ENCODE results near the gene ERH.

The ERH gene

DNA sequence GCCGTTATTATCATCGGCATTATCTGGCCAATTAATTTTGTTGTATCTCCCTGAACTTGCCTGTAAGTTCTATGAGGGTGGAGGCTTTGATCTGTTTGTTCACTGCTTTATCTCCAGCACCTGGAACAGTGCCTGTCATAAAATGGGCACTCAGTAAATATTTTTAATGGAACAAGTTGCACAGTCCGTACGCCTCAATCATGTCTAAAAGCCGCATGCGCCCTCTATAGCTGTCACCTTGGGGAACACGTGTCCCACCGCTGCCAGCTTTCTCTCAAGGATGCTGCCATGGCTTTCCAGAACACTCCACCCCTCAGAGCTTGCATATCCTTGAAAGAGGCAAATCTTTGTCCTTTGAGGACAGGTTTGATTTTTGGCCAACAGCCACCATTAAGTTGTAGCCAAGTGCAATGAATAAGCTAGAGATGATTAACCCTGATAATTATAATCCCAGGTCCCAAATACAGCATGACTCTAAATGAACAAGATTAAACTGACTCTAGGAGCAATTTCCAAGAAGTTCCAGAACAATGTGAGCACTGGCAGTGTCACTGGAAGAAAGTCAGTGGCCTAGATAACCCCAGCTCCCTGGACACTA is 55.1 kb downstream of the ERH start:
- Mint-ChIP-seq H3K27ac (no peak overlapping the region), H3K9me3 (no peaks in the 10 kb centered on the region), H3K4me1 (ENCODE audit: low read depth) (no peaks in the 10 kb centered on the region), H3K36me3 (ENCODE audit: low read depth) (no peaks in the 10 kb centered on the region), H3K4me3 (no peak overlapping the region), H3K27me3 (peaks cover 21% of the 10 kb centered on the region)
- intact Hi-C loops (cut with micrococcal nuclease), result loop anchor here (10.0 kb wide), 1 partner anchor 98 kb away; no protein-coding TSS in a partner anchor

GRCh38 chr14:69339426-69339825 is 58.7 kb downstream of the ERH start:
- intact Hi-C loops (cut with micrococcal nuclease), result no loop called here
- no peaks in the 10 kb centered on the region for H3K9me3 Mint-ChIP-seq
- H3K36me3 Mint-ChIP-seq (ENCODE audit: low read depth), result no peaks in the 10 kb centered on the region
- H3K4me3 Mint-ChIP-seq, result no peak overlapping the region
- H3K4me1 Mint-ChIP-seq (ENCODE audit: low read depth), result peaks cover 9% of the 10 kb centered on the region
- H3K27me3 Mint-ChIP-seq, result peaks cover 19% of the 10 kb centered on the region
- no peak overlapping the region for H3K27ac Mint-ChIP-seq

DNA sequence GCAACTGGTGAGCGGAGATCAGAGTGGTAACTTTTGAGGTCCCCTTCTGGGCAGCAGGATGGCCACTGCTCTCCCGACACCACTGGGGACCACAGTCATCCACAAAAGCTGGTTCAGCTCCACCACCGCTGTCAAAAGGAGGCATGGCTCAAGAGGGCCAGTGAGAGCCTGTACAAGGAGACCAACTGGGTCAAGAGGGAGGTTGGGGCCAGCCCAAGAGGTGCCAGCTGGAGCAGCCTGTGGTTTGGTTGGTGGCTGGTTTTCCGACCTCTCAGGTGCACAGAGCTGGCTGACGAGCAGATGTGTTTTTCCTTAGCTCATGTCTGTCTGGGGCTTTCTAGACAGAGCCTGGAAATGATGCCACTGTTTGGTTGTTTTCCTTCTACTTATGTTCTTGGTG is 60.1 kb downstream of the ERH start:
- Mint-ChIP-seq H3K4me3 (no peak overlapping the region), H3K4me1 (ENCODE audit: low read depth) (peaks cover 9% of the 10 kb centered on the region), H3K27me3 (peaks cover 26% of the 10 kb centered on the region), H3K36me3 (ENCODE audit: low read depth) (no peaks in the 10 kb centered on the region), H3K27ac (no peak overlapping the region), H3K9me3 (no peaks in the 10 kb centered on the region)
- intact Hi-C loops (cut with micrococcal nuclease), result no loop called here

GRCh38 chr14:69335371-69335771 is 62.7 kb downstream of the ERH start:
- peaks cover 24% of the 10 kb centered on the region for H3K27me3 Mint-ChIP-seq
- no peaks in the 10 kb centered on the region for H3K36me3 Mint-ChIP-seq (ENCODE audit: low read depth)
- H3K4me3 Mint-ChIP-seq, result no peak overlapping the region
- no peak overlapping the region for H3K27ac Mint-ChIP-seq
- H3K4me1 Mint-ChIP-seq (ENCODE audit: low read depth), result peaks cover 9% of the 10 kb centered on the region
- intact Hi-C loops (cut with micrococcal nuclease), result no loop called here
- H3K9me3 Mint-ChIP-seq, result no peaks in the 10 kb centered on the region

DNA sequence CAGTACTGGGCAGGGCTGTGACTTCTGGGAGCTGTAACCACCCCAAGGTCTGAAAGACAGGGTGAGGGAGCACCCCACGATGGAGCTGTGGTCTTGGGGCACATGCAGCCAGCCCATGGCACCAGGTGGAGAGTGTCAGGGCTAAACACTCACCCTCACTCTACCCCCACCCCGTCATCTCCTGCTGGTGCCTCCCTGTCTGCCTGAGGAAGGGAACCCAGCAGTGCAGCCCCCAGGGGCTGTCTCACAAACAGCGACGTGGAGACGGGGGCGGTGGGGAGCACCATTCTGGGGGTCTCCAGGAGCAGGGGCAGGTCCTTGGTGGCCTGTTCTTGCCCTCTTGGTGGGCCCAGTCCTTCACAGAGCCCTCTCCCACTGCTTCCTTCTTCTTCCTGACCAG is 63.5 kb downstream of the ERH start:
- Mint-ChIP-seq H3K27me3 (peaks cover 24% of the 10 kb centered on the region), H3K36me3 (ENCODE audit: low read depth) (no peaks in the 10 kb centered on the region), H3K4me3 (no peak overlapping the region), H3K27ac (no peak overlapping the region), H3K4me1 (ENCODE audit: low read depth) (peaks cover 9% of the 10 kb centered on the region), H3K9me3 (no peaks in the 10 kb centered on the region)
- intact Hi-C loops (cut with micrococcal nuclease), result no loop called here

DNA sequence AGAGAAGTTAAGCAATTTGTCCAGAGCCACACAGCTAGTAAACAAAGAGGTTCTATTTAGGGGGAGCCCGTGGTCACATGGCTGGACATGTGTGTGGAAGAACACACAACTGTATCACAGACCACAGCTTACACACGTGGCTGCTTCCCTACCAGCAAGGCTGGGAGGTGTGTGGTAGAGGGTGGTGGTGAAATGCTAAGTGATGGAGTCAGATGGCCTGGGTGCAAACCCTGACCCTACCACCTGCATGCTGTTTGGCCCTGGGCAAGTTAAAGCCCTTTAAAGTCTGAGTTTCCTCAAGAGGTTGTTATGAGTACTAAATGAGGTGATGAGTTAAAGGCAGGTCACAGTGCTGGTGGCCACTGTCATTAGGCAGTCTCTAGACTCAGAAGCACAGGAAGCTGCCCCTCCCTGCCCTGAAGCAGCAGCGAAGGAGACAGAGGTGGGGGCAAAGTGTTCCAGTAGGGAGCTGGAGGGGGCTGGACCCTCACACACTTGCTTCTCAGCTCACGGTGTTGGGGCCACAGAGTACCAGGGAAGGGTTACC is 64.2 kb downstream of the ERH start:
- intact Hi-C loops (cut with micrococcal nuclease), result no loop called here
- H3K27me3 Mint-ChIP-seq, result peaks cover 24% of the 10 kb centered on the region
- no peak overlapping the region for H3K4me3 Mint-ChIP-seq
- H3K27ac Mint-ChIP-seq, result no peak overlapping the region
- no peaks in the 10 kb centered on the region for H3K36me3 Mint-ChIP-seq (ENCODE audit: low read depth)
- peaks cover 9% of the 10 kb centered on the region for H3K4me1 Mint-ChIP-seq (ENCODE audit: low read depth)
- no peaks in the 10 kb centered on the region for H3K9me3 Mint-ChIP-seq

DNA sequence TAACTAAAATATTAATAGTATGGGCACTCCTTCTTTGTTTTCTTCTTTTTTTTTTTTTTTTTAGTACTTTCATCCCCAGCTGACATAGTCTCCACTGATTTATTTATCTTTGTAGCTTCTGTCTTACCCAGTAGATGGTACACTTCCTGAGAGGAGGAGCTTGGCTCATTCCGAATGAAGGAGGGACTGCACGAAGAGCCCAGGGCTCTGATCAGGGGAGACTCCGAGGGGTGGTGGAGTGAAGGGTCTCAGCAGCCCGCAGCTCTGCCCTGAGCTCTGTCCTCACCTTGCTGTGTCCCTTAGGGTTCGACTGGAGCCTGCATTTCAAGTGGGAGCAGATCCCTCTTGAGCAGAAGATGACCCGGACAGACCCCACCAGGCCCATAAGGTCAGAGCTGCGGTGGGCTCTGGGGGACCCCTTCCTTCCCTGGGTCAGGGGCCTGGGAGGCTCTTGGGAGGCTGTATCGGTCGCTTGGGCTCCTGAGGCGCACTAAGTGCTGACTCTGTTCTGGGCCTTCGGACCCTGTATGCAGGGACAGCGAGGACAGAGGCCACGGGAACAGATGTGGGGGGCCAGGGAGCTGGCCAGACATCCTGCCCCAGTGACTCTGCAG is 65.2 kb downstream of the ERH start:
- intact Hi-C loops (cut with micrococcal nuclease), result no loop called here
- no peaks in the 10 kb centered on the region for H3K36me3 Mint-ChIP-seq (ENCODE audit: low read depth)
- no peak overlapping the region for H3K27ac Mint-ChIP-seq
- H3K4me1 Mint-ChIP-seq (ENCODE audit: low read depth), result peaks cover 9% of the 10 kb centered on the region
- no peak overlapping the region for H3K4me3 Mint-ChIP-seq
- H3K9me3 Mint-ChIP-seq, result no peaks in the 10 kb centered on the region
- peaks cover 32% of the 10 kb centered on the region for H3K27me3 Mint-ChIP-seq

- intact Hi-C loops (cut with micrococcal nuclease), result no loop called here
- H3K36me3 Mint-ChIP-seq (ENCODE audit: low read depth), result no peaks in the 10 kb centered on the region
Observed at GRCh38 chr14:69331206-69331605, 66.9 kb downstream of the ERH start.

More at GRCh38 chr14:69331206-69331605, 66.9 kb downstream of the ERH start:
- Mint-ChIP-seq H3K4me3 (no peak overlapping the region), H3K27ac (no peak overlapping the region), H3K9me3 (no peaks in the 10 kb centered on the region), H3K4me1 (ENCODE audit: low read depth) (peaks cover 6% of the 10 kb centered on the region), H3K27me3 (peaks cover 40% of the 10 kb centered on the region)

Data from dendritic cell treated with granulocyte-macrophage colony-stimulating factor and Interleukin-4, amounts not matched to agents 40 ng/mL and 50 ng/mL, for 4 days (primary cell).